ENCODE data around the gene ZBTB25. TPM values are rescaled to one million over a fixed set of nuclear protein-coding genes. Genes with fewer than 3 reads are reported as not detected.

ZBTB25 gene
- total and polyA plus RNA-seq, 10 of the 15 experiments (the other 5 are each of a cell fraction or from before 2014, with no cell fraction given), result 4.1 to 33.9 (median 9.7) TPM

DNA sequence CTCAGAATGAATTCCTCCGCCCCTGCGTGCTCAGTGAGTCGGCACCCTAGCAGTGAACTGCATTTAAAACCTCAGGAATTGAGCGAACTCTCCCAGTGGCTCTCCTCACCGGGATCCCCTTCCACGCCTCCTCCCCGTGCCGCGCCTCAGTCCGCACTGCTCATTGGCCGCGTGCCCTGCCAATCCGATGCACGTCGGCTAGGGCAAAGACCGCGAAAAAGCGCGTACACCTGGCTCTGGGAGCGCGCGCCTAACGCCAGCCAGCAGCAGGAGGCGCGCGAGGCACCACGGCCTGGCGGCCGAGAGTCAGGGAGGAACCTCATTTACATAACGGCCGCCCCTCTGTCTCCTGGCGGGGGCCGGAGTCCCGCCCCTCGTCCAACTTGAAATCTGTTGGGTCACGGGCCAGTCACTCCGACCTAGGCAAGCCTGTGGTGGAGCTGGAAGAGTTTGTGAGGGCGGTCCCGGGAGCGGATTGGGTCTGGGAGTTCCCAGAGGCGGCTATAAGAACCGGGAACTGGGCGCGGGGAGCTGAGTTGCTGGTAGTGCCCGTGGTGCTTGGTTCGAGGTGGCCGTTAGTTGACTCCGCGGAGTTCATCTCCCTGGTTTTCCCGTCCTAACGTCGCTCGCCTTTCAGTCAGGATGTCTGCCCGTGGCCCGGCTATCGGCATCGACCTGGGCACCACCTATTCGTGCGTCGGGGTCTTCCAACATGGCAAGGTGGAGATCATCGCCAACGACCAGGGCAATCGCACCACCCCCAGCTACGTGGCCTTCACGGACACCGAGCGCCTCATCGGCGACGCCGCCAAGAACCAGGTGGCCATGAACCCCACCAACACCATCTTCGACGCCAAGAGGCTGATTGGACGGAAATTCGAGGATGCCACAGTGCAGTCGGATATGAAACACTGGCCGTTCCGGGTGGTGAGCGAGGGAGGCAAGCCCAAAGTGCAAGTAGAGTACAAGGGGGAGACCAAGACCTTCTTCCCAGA, 36.9 kb upstream of the ZBTB25 start, which contains the start of gene HSPA2 (continued):
- TF ChIP-seq BACH1 (IDR thresholded peaks at IDR 0.05; ENCODE audit: borderline replicate concordance) (no peak), BHLHE40 (IDR thresholded peaks at IDR 0.05; ENCODE audit: borderline replicate concordance in 1 of 2, low read depth in 2 of 2, low read length in 1 of 2) (peak; percentile 88 to 95), WRNIP1 (IDR thresholded peaks at IDR 0.05; ENCODE audit: borderline replicate concordance, low read depth, low read length) (no peak), EGR1 (IDR thresholded peaks at IDR 0.05; ENCODE audit: borderline replicate concordance in 1 of 2, low read depth in 2 of 2, low read length in 2 of 2) (peak in 1 of 2 experiments; percentile 27; a peak in 1 of 3 replicates), ZNF207 (IDR thresholded peaks at IDR 0.05; ENCODE audit: borderline replicate concordance) (no peak), SPI1 (IDR thresholded peaks at IDR 0.05; ENCODE audit: borderline replicate concordance, insufficient read depth, low read depth, low read length) (0 out of 2 replicates have a peak, but pooled peaks have one; percentile 22), RFX5 (IDR thresholded peaks at IDR 0.05; ENCODE audit: low read depth, low read length) (peak; percentile 38; the same call in 1 of the 2 replicates), CHD2 (IDR thresholded peaks at IDR 0.05; ENCODE audit: borderline replicate concordance, low read depth, low read length) (peak; percentile 43; the same call in 1 of the 2 replicates), RB1 (IDR thresholded peaks at IDR 0.05; ENCODE audit: borderline replicate concordance) (peak; percentile 89; the same call in 1 of the 2 replicates), NFYB (IDR thresholded peaks at IDR 0.05; ENCODE audit: insufficient read depth, low read depth, low read length) (peak; percentile 79), TCF7 (IDR thresholded peaks at IDR 0.05; ENCODE audit: borderline replicate concordance) (no peak), KLF5 (IDR thresholded peaks at IDR 0.05; ENCODE audit: partially characterized antibody) (peak; percentile 56), NFXL1 (IDR thresholded peaks at IDR 0.05; ENCODE audit: borderline replicate concordance) (no peak), POLR2A (IDR thresholded peaks at IDR 0.05; ENCODE audit: low read depth, low read length) (peak; percentile 90), PAX8 (IDR thresholded peaks at IDR 0.05) (no peak)
- TF ChIP-seq, protein P1, sequence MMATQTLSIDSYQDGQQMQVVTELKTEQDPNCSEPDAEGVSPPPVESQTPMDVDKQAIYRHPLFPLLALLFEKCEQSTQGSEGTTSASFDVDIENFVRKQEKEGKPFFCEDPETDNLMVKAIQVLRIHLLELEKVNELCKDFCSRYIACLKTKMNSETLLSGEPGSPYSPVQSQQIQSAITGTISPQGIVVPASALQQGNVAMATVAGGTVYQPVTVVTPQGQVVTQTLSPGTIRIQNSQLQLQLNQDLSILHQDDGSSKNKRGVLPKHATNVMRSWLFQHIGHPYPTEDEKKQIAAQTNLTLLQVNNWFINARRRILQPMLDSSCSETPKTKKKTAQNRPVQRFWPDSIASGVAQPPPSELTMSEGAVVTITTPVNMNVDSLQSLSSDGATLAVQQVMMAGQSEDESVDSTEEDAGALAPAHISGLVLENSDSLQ (IDR thresholded peaks at IDR 0.05), result peak; percentile 99
- TF ChIP-seq, protein P2, sequence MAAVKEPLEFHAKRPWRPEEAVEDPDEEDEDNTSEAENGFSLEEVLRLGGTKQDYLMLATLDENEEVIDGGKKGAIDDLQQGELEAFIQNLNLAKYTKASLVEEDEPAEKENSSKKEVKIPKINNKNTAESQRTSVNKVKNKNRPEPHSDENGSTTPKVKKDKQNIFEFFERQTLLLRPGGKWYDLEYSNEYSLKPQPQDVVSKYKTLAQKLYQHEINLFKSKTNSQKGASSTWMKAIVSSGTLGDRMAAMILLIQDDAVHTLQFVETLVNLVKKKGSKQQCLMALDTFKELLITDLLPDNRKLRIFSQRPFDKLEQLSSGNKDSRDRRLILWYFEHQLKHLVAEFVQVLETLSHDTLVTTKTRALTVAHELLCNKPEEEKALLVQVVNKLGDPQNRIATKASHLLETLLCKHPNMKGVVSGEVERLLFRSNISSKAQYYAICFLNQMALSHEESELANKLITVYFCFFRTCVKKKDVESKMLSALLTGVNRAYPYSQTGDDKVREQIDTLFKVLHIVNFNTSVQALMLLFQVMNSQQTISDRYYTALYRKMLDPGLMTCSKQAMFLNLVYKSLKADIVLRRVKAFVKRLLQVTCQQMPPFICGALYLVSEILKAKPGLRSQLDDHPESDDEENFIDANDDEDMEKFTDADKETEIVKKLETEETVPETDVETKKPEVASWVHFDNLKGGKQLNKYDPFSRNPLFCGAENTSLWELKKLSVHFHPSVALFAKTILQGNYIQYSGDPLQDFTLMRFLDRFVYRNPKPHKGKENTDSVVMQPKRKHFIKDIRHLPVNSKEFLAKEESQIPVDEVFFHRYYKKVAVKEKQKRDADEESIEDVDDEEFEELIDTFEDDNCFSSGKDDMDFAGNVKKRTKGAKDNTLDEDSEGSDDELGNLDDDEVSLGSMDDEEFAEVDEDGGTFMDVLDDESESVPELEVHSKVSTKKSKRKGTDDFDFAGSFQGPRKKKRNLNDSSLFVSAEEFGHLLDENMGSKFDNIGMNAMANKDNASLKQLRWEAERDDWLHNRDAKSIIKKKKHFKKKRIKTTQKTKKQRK (IDR thresholded peaks at IDR 0.05; ENCODE audit: low read depth, low read length), result 0 out of 2 replicates have a peak, but pooled peaks have one; percentile 24
- TF ChIP-seq, protein P3, sequence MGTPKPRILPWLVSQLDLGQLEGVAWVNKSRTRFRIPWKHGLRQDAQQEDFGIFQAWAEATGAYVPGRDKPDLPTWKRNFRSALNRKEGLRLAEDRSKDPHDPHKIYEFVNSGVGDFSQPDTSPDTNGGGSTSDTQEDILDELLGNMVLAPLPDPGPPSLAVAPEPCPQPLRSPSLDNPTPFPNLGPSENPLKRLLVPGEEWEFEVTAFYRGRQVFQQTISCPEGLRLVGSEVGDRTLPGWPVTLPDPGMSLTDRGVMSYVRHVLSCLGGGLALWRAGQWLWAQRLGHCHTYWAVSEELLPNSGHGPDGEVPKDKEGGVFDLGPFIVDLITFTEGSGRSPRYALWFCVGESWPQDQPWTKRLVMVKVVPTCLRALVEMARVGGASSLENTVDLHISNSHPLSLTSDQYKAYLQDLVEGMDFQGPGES (IDR thresholded peaks at IDR 0.05), result peak; percentile 79
- TF ChIP-seq, protein P4, sequence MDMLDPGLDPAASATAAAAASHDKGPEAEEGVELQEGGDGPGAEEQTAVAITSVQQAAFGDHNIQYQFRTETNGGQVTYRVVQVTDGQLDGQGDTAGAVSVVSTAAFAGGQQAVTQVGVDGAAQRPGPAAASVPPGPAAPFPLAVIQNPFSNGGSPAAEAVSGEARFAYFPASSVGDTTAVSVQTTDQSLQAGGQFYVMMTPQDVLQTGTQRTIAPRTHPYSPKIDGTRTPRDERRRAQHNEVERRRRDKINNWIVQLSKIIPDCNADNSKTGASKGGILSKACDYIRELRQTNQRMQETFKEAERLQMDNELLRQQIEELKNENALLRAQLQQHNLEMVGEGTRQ (IDR thresholded peaks at IDR 0.05; ENCODE audit: borderline replicate concordance, low read depth, low read length), result no peak
- TF ChIP-seq, protein P5, sequence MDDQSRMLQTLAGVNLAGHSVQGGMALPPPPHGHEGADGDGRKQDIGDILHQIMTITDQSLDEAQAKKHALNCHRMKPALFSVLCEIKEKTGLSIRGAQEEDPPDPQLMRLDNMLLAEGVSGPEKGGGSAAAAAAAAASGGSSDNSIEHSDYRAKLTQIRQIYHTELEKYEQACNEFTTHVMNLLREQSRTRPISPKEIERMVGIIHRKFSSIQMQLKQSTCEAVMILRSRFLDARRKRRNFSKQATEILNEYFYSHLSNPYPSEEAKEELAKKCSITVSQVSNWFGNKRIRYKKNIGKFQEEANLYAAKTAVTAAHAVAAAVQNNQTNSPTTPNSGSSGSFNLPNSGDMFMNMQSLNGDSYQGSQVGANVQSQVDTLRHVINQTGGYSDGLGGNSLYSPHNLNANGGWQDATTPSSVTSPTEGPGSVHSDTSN (IDR thresholded peaks at IDR 0.05; ENCODE audit: insufficient replicate concordance, low read depth, low read length), result peak; percentile 94

All from GM12878 (cell line).